Stimulated activated CD8-positive, alpha-beta memory T cell treated with anti-CD3 and anti-CD28 coated beads, Interleukin-15, amount 100 ng/mL, for 1 hour (primary cell): Measurements from ENCODE around the gene SPRYD3.

Experiments used
- DNase-seq: peaks from one replicate; pipeline ENCODE4 v3.0.0-alpha.2; 2020; ENCODE audit warnings: low read depth

Gene SPRYD3

DNA sequence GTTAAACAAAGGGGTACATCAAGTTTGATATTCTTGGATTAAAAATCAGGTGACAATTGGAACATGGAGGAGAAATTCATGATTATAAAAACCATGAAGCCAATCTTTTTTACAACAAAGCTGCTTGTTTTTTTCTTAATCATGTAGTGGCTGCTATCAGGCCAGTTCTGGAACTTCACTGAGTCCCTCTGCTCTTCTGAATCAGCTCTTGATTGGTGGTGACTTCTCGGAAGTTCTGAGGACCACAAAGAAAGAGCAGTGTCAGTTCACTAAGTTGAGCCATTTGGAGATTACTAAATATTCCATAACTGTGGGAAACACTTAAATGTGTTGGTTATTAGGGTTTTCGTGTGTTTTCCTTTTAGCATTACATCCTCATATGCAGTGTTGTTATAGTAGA lies 64.5 kb downstream of the SPRYD3 start:
- DNase-seq = no peak
